ENCODE data around the gene XBP1. TPM values are rescaled to one million over a fixed set of nuclear protein-coding genes. Genes with fewer than 3 reads are reported as not detected.

The XBP1 gene
- total and polyA plus RNA-seq, 10 of the 15 experiments (the other 5 are each of a cell fraction or from before 2014, with no cell fraction given) = 44.5 to 313 (median 149) TPM

DNA sequence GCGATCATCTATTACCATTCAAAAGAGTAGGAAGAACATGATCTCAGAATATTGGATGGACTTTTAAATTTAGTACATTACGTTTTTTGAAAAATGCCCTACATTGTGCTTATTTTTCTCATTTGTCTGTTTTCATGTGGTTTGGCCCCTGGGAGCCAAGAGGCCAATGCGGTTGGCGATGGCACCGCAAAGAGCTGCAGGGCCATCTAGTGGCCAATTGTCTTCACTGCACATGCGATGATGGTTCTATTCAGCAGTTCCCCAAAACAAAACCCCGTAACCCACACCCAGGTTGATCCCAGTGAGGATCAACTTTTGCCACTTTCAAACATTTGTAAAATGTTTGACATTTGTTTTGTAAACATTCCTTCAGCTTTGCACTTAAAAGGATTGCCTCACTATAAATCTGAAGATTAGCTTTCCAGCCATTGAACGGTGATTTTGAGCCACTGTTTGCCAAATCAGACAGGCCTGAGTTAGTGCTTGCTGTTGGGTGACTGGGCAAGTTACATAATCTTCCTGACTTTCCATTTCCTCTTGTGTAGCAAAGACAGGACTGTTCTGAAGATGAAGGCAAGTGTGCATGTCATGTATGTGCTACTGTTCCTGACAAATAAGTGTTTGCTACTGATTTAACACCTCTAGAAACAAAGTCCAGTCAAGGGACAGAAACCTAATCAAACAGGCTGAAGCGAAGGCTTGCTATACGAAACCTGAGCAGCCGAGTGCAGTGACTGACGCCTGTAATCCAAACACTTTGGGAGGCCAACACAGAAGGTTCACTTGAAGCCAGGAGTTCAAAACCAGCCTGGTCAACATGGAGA is 29.2 kb upstream of the XBP1 start (continued):
- TF ChIP-seq NBN (IDR thresholded peaks at IDR 0.05) (peak; percentile 58; the same call in 1 of the 2 replicates), SPI1 (IDR thresholded peaks at IDR 0.05; ENCODE audit: borderline replicate concordance, insufficient read depth, low read depth, low read length) (peak; percentile 81), CBX3 (IDR thresholded peaks at IDR 0.05; ENCODE audit: borderline replicate concordance, low read depth) (no peak), TCF3 (IDR thresholded peaks at IDR 0.05; ENCODE audit: borderline replicate concordance, insufficient read depth, low read depth, low read length) (no peak), POLR2A (IDR thresholded peaks at IDR 0.05; ENCODE audit: low read depth, low read length) (no peak), ETV6 (conservative IDR thresholded peaks at IDR 0.05 in 1 of 2, IDR thresholded peaks at IDR 0.05 in 1 of 2; ENCODE audit: borderline replicate concordance in 1 of 2, low read depth in 1 of 2) (no peak), CEBPB (IDR thresholded peaks at IDR 0.05; ENCODE audit: borderline replicate concordance in 1 of 2, low read depth in 2 of 2, low read length in 2 of 2) (no peak), SIN3A (IDR thresholded peaks at IDR 0.05; ENCODE audit: low read depth, low read length) (no peak), CHD4 (IDR thresholded peaks at IDR 0.05) (no peak), SIX5 (IDR thresholded peaks at IDR 0.05; ENCODE audit: low read depth, low read length, severe bottlenecking) (no peak), EGR1 (IDR thresholded peaks at IDR 0.05; ENCODE audit: borderline replicate concordance in 1 of 2, low read depth in 2 of 2, low read length in 2 of 2) (no peak), CTCF (IDR thresholded peaks at IDR 0.05 in 2 of 3, conservative IDR thresholded peaks at IDR 0.05 in 1 of 3; ENCODE audit: control insufficient read depth in 2 of 3, extremely low read depth in 1 of 3, insufficient read depth in 1 of 3, low read depth in 3 of 3, low read length in 3 of 3) (peak; percentile 96 to 98 (median 96)), REST (IDR thresholded peaks at IDR 0.05; ENCODE audit: low read depth, low read length) (no peak)
- TF ChIP-seq, protein P1, sequence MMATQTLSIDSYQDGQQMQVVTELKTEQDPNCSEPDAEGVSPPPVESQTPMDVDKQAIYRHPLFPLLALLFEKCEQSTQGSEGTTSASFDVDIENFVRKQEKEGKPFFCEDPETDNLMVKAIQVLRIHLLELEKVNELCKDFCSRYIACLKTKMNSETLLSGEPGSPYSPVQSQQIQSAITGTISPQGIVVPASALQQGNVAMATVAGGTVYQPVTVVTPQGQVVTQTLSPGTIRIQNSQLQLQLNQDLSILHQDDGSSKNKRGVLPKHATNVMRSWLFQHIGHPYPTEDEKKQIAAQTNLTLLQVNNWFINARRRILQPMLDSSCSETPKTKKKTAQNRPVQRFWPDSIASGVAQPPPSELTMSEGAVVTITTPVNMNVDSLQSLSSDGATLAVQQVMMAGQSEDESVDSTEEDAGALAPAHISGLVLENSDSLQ (IDR thresholded peaks at IDR 0.05) = no peak
- TF ChIP-seq, protein P2, sequence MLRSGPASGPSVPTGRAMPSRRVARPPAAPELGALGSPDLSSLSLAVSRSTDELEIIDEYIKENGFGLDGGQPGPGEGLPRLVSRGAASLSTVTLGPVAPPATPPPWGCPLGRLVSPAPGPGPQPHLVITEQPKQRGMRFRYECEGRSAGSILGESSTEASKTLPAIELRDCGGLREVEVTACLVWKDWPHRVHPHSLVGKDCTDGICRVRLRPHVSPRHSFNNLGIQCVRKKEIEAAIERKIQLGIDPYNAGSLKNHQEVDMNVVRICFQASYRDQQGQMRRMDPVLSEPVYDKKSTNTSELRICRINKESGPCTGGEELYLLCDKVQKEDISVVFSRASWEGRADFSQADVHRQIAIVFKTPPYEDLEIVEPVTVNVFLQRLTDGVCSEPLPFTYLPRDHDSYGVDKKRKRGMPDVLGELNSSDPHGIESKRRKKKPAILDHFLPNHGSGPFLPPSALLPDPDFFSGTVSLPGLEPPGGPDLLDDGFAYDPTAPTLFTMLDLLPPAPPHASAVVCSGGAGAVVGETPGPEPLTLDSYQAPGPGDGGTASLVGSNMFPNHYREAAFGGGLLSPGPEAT (IDR thresholded peaks at IDR 0.05; ENCODE audit: low read depth) = no peak
- TF ChIP-seq, protein P3, sequence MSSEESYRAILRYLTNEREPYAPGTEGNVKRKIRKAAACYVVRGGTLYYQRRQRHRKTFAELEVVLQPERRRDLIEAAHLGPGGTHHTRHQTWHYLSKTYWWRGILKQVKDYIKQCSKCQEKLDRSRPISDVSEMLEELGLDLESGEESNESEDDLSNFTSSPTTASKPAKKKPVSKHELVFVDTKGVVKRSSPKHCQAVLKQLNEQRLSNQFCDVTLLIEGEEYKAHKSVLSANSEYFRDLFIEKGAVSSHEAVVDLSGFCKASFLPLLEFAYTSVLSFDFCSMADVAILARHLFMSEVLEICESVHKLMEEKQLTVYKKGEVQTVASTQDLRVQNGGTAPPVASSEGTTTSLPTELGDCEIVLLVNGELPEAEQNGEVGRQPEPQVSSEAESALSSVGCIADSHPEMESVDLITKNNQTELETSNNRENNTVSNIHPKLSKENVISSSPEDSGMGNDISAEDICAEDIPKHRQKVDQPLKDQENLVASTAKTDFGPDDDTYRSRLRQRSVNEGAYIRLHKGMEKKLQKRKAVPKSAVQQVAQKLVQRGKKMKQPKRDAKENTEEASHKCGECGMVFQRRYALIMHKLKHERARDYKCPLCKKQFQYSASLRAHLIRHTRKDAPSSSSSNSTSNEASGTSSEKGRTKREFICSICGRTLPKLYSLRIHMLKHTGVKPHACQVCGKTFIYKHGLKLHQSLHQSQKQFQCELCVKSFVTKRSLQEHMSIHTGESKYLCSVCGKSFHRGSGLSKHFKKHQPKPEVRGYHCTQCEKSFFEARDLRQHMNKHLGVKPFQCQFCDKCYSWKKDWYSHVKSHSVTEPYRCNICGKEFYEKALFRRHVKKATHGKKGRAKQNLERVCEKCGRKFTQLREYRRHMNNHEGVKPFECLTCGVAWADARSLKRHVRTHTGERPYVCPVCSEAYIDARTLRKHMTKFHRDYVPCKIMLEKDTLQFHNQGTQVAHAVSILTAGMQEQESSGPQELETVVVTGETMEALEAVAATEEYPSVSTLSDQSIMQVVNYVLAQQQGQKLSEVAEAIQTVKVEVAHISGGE (CRISPR knock-in tag; IDR thresholded peaks at IDR 0.05) = no peak

All from GM12878 (cell line).